Left lung (tissue), 10 donors: ENCODE results near the gene CLN5. TPM values are rescaled to one million over a fixed set of nuclear protein-coding genes. Genes with fewer than 3 reads are reported as not detected.

ENCODE experiments used
- ATAC-seq: fragments of 200-7000 bp; cut with Tn5 transposase; one replicate; pipeline ENCODE4 v1.9.1; 2020; ENCODE audit warnings: moderate library complexity
- DNase-seq, 4 donors: peaks; one replicate each; pipeline ENCODE4 v3.0.0-alpha.2; 2013 to 2020
- H3K27ac ChIP-seq, 2 donors: fragments of 200-600 bp; sonication (generic) in 1 of 2; one replicate each; pipeline versions ENCODE4 v1.5.0 to v1.8.0; 2020 to 2021
- H3K27me3 ChIP-seq, 2 donors: fragments of 200-600 bp; sonication (generic) in 1 of 2; one replicate each; pipeline versions ENCODE4 v1.5.0 to v1.8.0; 2020 to 2021
- H3K36me3 ChIP-seq, 2 donors: fragments of 200-600 bp; sonication (generic) in 1 of 2; one replicate each; pipeline versions ENCODE4 v1.5.0 to v1.8.0; 2020 to 2021
- H3K4me1 ChIP-seq, 2 donors: fragments of 200-600 bp; one replicate each; pipeline ENCODE4 v1.8.0; 2021
- H3K4me3 ChIP-seq, 2 donors: fragments of 200-600 bp; sonication (generic) in 1 of 2; one replicate each; pipeline versions ENCODE4 v1.5.0 to v1.8.0; 2020 to 2021; ENCODE audit warnings: mild to moderate bottlenecking in 1 of 2
- H3K9me3 ChIP-seq, 2 donors: fragments of 200-600 bp; sonication (generic) in 1 of 2; one replicate each; pipeline versions ENCODE4 v1.5.0 to v1.8.0; 2020 to 2021
- CTCF ChIP-seq, 2 donors: fragments of 200-600 bp; sonication (generic) in 1 of 2; IDR thresholded peaks; one replicate each; pipeline versions ENCODE4 v1.5.0 to v1.8.0; 2021; ENCODE audit warnings: antibody characterized with exemption in 2 of 2
- intact Hi-C, 2 donors: fragments of 100-400 bp; cut with DNase I; formaldehyde crosslinking; loops; one replicate each; pipeline versions ENCODE4 v1.11.2 to v1.14.2; 2022
- polyA plus RNA-seq, 6 donors: library from polyadenylated mRNA; unstranded; fragments of 120-200 nt; gene quantifications; one replicate each; pipeline ENCODE4 v1.2.1, GENCODE V29; 2013; ENCODE audit not compliant: insufficient read length in 6 of 6
- total RNA-seq, 2 donors: library from RNA; stranded (reverse); fragmentation: NEBNext Ultra II Directional; extraction: Animal tissue kit (Norgen Biotek cat#: 25700); gene quantifications; one replicate each; pipeline ENCODE4 v1.2.1, GENCODE V29; 2021
- donor health status: DM: no; HTN: yes; CAD: no.
- donor health status: DM: no; HTN: no; CAD: no.

The CLN5 gene
- total and polyA plus RNA-seq, 8 donors, result 34.0 to 43.4 (median 40.4) TPM

GRCh38 chr13:76968041-76968440 lies 23.8 kb upstream of the CLN5 start:
- H3K27ac ChIP-seq, result no peak overlapping the region
- intact Hi-C loops, result no loop called here
- no peaks in the 10 kb centered on the region for H3K9me3 ChIP-seq
- no peaks in the 10 kb centered on the region for H3K36me3 ChIP-seq
- no peak for TF ChIP-seq CTCF (IDR thresholded peaks at IDR 0.05)
- no peak for ATAC-seq
- DNase-seq, result no peak
- H3K4me3 ChIP-seq, result no peak overlapping the region
- H3K4me1 ChIP-seq, result no peaks in the 10 kb centered on the region
- H3K27me3 ChIP-seq, result no peaks in the 10 kb centered on the region

GRCh38 chr13:76969488-76970365 lies 22.2 kb upstream of the CLN5 start:
- Histone ChIP-seq H3K27me3 (no peaks in the 10 kb centered on the region), H3K27ac (no peak overlapping the region), H3K4me3 (no peak overlapping the region), H3K4me1 (no peaks in the 10 kb centered on the region), H3K36me3 (no peaks in the 10 kb centered on the region), H3K9me3 (no peaks in the 10 kb centered on the region)
- intact Hi-C loops, result no loop called here
- TF ChIP-seq CTCF (IDR thresholded peaks at IDR 0.05), result no peak
- ATAC-seq (peak; percentile 25), DNase-seq (no peak)

- Histone ChIP-seq H3K36me3 (no peaks in the 10 kb centered on the region), H3K4me3 (no peak overlapping the region), H3K27me3 (peaks cover 0 to 5% of the 10 kb centered on the region in 2 donors), H3K4me1 (no peaks in the 10 kb centered on the region), H3K9me3 (no peaks in the 10 kb centered on the region), H3K27ac (no peak overlapping the region)
- no peak for TF ChIP-seq CTCF (IDR thresholded peaks at IDR 0.05)
- DNase-seq (no peak), ATAC-seq (no peak)
- intact Hi-C loops, result no loop called here
These were observed 20.7 kb upstream of the CLN5 start for GRCh38 chr13:76971215-76971614.

GRCh38 chr13:76971851-76972829 lies 19.7 kb upstream of the CLN5 start:
- peak; percentile 44 for ATAC-seq
- Histone ChIP-seq H3K4me3 (no peak overlapping the region), H3K27me3 (peaks cover 0 to 11% of the 10 kb centered on the region in 2 donors), H3K4me1 (no peaks in the 10 kb centered on the region), H3K27ac (no peak overlapping the region), H3K9me3 (no peaks in the 10 kb centered on the region), H3K36me3 (no peaks in the 10 kb centered on the region)
- intact Hi-C loops, result no loop called here
- DNase-seq, result no peak
- TF ChIP-seq CTCF (IDR thresholded peaks at IDR 0.05), result no peak
